ENCODE results near the gene MBD3L2. TPM values are rescaled to one million over a fixed set of nuclear protein-coding genes. Genes with fewer than 3 reads are reported as not detected.

MBD3L2 gene
- total RNA-seq, 1 donor from 2014 or later = not detected

Other genes starting within 250 kb of the MBD3L2 start
- gene ADGRE1, start 161.7 kb upstream of the MBD3L2 start, total RNA-seq = not detected
- not detected for gene MBD3L2B, start 27.9 kb upstream of the MBD3L2 start, total RNA-seq
- gene MBD3L5, start 18.7 kb upstream of the MBD3L2 start, total RNA-seq = not detected
- not detected for gene MBD3L4, start 9.1 kb upstream of the MBD3L2 start, total RNA-seq
- not detected for gene MBD3L3, start 9.4 kb downstream of the MBD3L2 start, total RNA-seq
- 53.0 TPM for gene ZNF557, start 20.4 kb downstream of the MBD3L2 start, total RNA-seq
- gene INSR, start 245.1 kb downstream of the MBD3L2 start, total RNA-seq = 93.3 TPM